K562 (cell line): Measurements from ENCODE around the gene PRSS22. TPM values are rescaled to one million over a fixed set of nuclear protein-coding genes. Genes with fewer than 3 reads are reported as not detected.
A peak's percentile ranks its signal among the peaks of the same experiment; 100 is the strongest.

Source experiments
- CC2D1A ChIP-seq: fragments of 450-650 bp; IDR thresholded peaks from 2 replicates; pipeline ENCODE4 v1.6.1; 2017; ENCODE audit warnings: mild to moderate bottlenecking
- DACH1 ChIP-seq: fragments of 450-650 bp; IDR thresholded peaks from 2 replicates; pipeline ENCODE4 v1.6.1; 2018; ENCODE audit not compliant: partially characterized antibody
- DLX4 ChIP-seq: fragments of 250-450 bp; sonication (Bioruptor Pico); IDR thresholded peaks from 2 replicates; pipeline ENCODE4 v1.6.1; 2021; ENCODE audit warnings: mild to moderate bottlenecking
- EHMT2 ChIP-seq: fragments of 450-650 bp; IDR thresholded peaks from 2 replicates; pipeline ENCODE4 v1.6.1; 2018; ENCODE audit warnings: antibody characterized with exemption
- GTF2A2 ChIP-seq: IDR thresholded peaks from 2 replicates; pipeline ENCODE4 v1.6.1; 2016; ENCODE audit warnings: mild to moderate bottlenecking, missing genetic modification characterization, missing compliant biosample characterization
- MIER1 ChIP-seq: fragments of 450-650 bp; IDR thresholded peaks from 2 replicates; pipeline ENCODE4 v1.6.1; 2016; ENCODE audit warnings: antibody characterized with exemption, mild to moderate bottlenecking, low read depth
- MXI1 ChIP-seq: IDR thresholded peaks from 2 replicates; pipeline ENCODE4 v1.6.1; 2011; ENCODE audit warnings: low read depth, mild to moderate bottlenecking, improper control_type of control experiment, low read length
- MYBL2 ChIP-seq, 2 experiments: fragments of 450-650 bp in 1 of 2; sonication (generic) in 1 of 2; formaldehyde crosslinking in 1 of 2; IDR thresholded peaks; 2 replicates each; pipeline versions ENCODE4 v1.6.1 to v1.8.1; 2017 to 2022; ENCODE audit warnings: borderline replicate concordance in 1 of 2, inconsistent platforms in 1 of 2, low read depth in 1 of 2, mild to moderate bottlenecking in 1 of 2, missing genetic modification reagents in 1 of 2, moderate library complexity in 1 of 2
- PRDM10 ChIP-seq: fragments of 450-650 bp; IDR thresholded peaks from 2 replicates; pipeline ENCODE4 v1.6.1; 2018; ENCODE audit not compliant: partially characterized antibody
- PREB ChIP-seq: sonication (generic); formaldehyde crosslinking; IDR thresholded peaks from 2 replicates; pipeline ENCODE4 v1.8.1; 2023; ENCODE audit warnings: mild to moderate bottlenecking, missing genetic modification reagents
- RHOXF2B ChIP-seq: fragments of 250-450 bp; sonication (Bioruptor Pico); conservative IDR thresholded peaks from 2 replicates; pipeline ENCODE4 v1.5.1; 2021
- SIN3A ChIP-seq, 2 experiments: fragments of 150-350 bp in 1 of 2; IDR thresholded peaks; 2 replicates each; pipeline ENCODE4 v1.6.1; 2011 to 2016; ENCODE audit warnings: borderline replicate concordance in 2 of 2, low read depth in 2 of 2, low read length in 2 of 2, mild to moderate bottlenecking in 2 of 2, moderate library complexity in 2 of 2; ENCODE audit not compliant: control insufficient read depth in 1 of 2
- SMARCB1 ChIP-seq: IDR thresholded peaks from 2 replicates; pipeline ENCODE4 v1.6.1; 2011; ENCODE audit warnings: improper control_type of control experiment, low read depth; ENCODE audit not compliant: insufficient read length
- TOE1 ChIP-seq, 2 experiments: fragments of 450-650 bp in 1 of 2; sonication (generic) in 1 of 2; formaldehyde crosslinking in 1 of 2; IDR thresholded peaks; 2 replicates each; pipeline versions ENCODE4 v1.7.1 to v1.8.0; 2016 to 2022; ENCODE audit warnings: borderline replicate concordance in 2 of 2, mild to moderate bottlenecking in 2 of 2, antibody characterized with exemption in 1 of 2, inconsistent platforms in 1 of 2, low read depth in 1 of 2, missing genetic modification reagents in 1 of 2, moderate library complexity in 1 of 2
- ZFP1 ChIP-seq: fragments of 450-650 bp; formaldehyde crosslinking; IDR thresholded peaks from 2 replicates; pipeline ENCODE4 v1.4.0; 2020; ENCODE audit warnings: mild to moderate bottlenecking, mixed read lengths
- ZFPM2 ChIP-seq: fragments of 250-450 bp; sonication (Bioruptor Pico); IDR thresholded peaks from 2 replicates; pipeline ENCODE4 v1.5.1; 2022; ENCODE audit warnings: mild to moderate bottlenecking
- ZNF12 ChIP-seq: sonication (generic); formaldehyde crosslinking; IDR thresholded peaks from 2 replicates; pipeline ENCODE4 v1.4.0; 2020; ENCODE audit warnings: mild to moderate bottlenecking, missing genetic modification reagents
- ZNF449 ChIP-seq: fragments of 250-450 bp; sonication (Bioruptor Pico); IDR thresholded peaks from 2 replicates; pipeline ENCODE4 v1.8.0; 2022; ENCODE audit warnings: moderate library complexity, mild to moderate bottlenecking, inconsistent platforms
- polyA plus RNA-seq, 8 experiments: library from polyadenylated mRNA; depleted of rRNA in 4 of 8; stranded (reverse) in 5 of 8; unstranded in 3 of 8; fragments of >200 nt; fragmentation: Nextera tagmentation in 2 of 8; fragmentation: Illumina TruSeq in 1 of 8; extraction: Ambion mirVana in 2 of 8; extraction: Trizol in 1 of 8; gene quantifications; 2 replicates each; pipeline versions ENCODE4 v1.2.1 to v1.2.3, GENCODE V29; 2011 to 2014; ENCODE audit warnings: inconsistent platforms in 1 of 8, missing spikeins in 1 of 8
- total RNA-seq, 7 experiments: library from RNA; depleted of rRNA in 6 of 7; stranded (reverse); fragments of >200 nt in 6 of 7; fragmentation: Illumina TruSeq in 2 of 7; extraction: Trizol in 2 of 7; gene quantifications; 2 replicates each; pipeline versions ENCODE4 v1.2.1 to v1.2.3, GENCODE V29; 2011 to 2021; ENCODE audit warnings: low replicate concordance in 1 of 7
- TF ChIP-seq, protein P1 (sequence below): fragments of 250-450 bp; sonication (Bioruptor Pico); IDR thresholded peaks from 2 replicates; pipeline ENCODE4 v1.5.0; 2020; ENCODE audit warnings: mild to moderate bottlenecking

Gene PRSS22
- total and polyA plus RNA-seq, 9 of the 15 experiments (the other 6 are each of a cell fraction or from before 2014, with no cell fraction given), result 0.13 to 0.42 TPM; not detected in 7

GRCh38 chr16:2816751-2817339 lies 41.1 kb downstream of the PRSS22 start, which contains the start of gene PRSS21 (continued):
- TF ChIP-seq PREB (no peak), DACH1 (no peak), DLX4 (CRISPR knock-in tag) (no peak), RHOXF2B (no peak), CC2D1A (no peak), SMARCB1 (no peak), ZFPM2 (CRISPR knock-in tag) (no peak), MIER1 (0 out of 2 replicates have a peak, but pooled peaks have one; percentile 38), ZNF12 (CRISPR knock-in tag) (no peak), TOE1 (IDR thresholded peaks at IDR 0.05; ENCODE audit: borderline replicate concordance) (no peak), TOE1 (CRISPR knock-in tag; IDR thresholded peaks at IDR 0.05; ENCODE audit: borderline replicate concordance, low read depth) (no peak), PRDM10 (no peak), ZFP1 (no peak), ZNF449 (CRISPR knock-in tag) (no peak), EHMT2 (no peak), MXI1 (no peak), SIN3A (IDR thresholded peaks at IDR 0.05; ENCODE audit: borderline replicate concordance in 2 of 2, control insufficient read depth in 1 of 2, low read depth in 2 of 2, low read length in 2 of 2) (peak in 1 of 2 experiments; percentile 46; a peak in 1 of 4 replicates), MYBL2 (IDR thresholded peaks at IDR 0.05; ENCODE audit: low read depth) (no peak), MYBL2 (CRISPR knock-in tag; IDR thresholded peaks at IDR 0.05; ENCODE audit: borderline replicate concordance) (no peak), GTF2A2 (tag) (no peak)
- TF ChIP-seq, protein P1, sequence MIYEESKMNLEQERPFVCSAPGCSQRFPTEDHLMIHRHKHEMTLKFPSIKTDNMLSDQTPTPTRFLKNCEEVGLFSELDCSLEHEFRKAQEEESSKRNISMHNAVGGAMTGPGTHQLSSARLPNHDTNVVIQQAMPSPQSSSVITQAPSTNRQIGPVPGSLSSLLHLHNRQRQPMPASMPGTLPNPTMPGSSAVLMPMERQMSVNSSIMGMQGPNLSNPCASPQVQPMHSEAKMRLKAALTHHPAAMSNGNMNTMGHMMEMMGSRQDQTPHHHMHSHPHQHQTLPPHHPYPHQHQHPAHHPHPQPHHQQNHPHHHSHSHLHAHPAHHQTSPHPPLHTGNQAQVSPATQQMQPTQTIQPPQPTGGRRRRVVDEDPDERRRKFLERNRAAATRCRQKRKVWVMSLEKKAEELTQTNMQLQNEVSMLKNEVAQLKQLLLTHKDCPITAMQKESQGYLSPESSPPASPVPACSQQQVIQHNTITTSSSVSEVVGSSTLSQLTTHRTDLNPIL, result no peak
